A549 (cell line): ENCODE results near the gene AGA. TPM values are rescaled to one million over a fixed set of nuclear protein-coding genes. Genes with fewer than 3 reads are reported as not detected.
A peak's percentile ranks its signal among the peaks of the same experiment; 100 is the strongest.

Experiments used
- ATAC-seq, 2 experiments: fragments of 200-7000 bp in 1 of 2; fragments of >200 bp in 1 of 2; cut with Nextera tagmentation in 1 of 2; cut with Tn5 transposase in 1 of 2; 3 replicates each; pipeline versions ENCODE4 v1.8.0 to v1.9.1; 2018 to 2020; ENCODE audit warnings: mild to moderate bottlenecking in 1 of 2, moderate library complexity in 1 of 2
- CTCF ChIA-PET: fragments of 300-600 bp; sonication (Branson Sonifier 250); formaldehyde crosslinking; extraction: SDS; loops from one replicate; lab custom pipeline; 2021; ENCODE audit warnings: antibody characterized with exemption, inconsistent platforms; lab: Yijun Ruan, JAX
- POLR2A ChIA-PET: fragments of 350-600 bp; formaldehyde crosslinking; extraction: SDS; loops from one replicate; lab custom pipeline; 2021; ENCODE audit warnings: antibody characterized with exemption, inconsistent platforms; lab: Yijun Ruan, JAX
- DNase-seq, 2 experiments: peaks; one replicate each; pipeline versions ENCODE4 v3.0.0 to v3.0.0-alpha.2; 2011 to 2016; ENCODE audit warnings: low read depth in 1 of 2, low spot score in 1 of 2
- FAIRE-seq: peaks from 2 replicates; lab custom pipeline; 2011; peaks lifted over from hg19 to GRCh38; lab: Jason Lieb, UNC
- H3K27ac ChIP-seq, 2 experiments: fragments of >200 bp; sonication (Bioruptor Twin); formaldehyde crosslinking; 3 replicates each; pipeline ENCODE4 v1.5.1; 2016 to 2017
- H3K4me1 ChIP-seq: fragments of >200 bp; sonication (Bioruptor Twin); formaldehyde crosslinking; 3 replicates; pipeline ENCODE4 v1.6.1; 2016
- H3K4me2 ChIP-seq: fragments of >200 bp; sonication (Bioruptor Twin); formaldehyde crosslinking; 3 replicates; pipeline ENCODE4 v1.6.1; 2016
- H3K4me3 ChIP-seq: fragments of >200 bp; sonication (Bioruptor Twin); formaldehyde crosslinking; 3 replicates; pipeline ENCODE4 v1.5.1; 2016
- H3K9me3 ChIP-seq: fragments of >200 bp; sonication (Bioruptor Twin); formaldehyde crosslinking; 3 replicates; pipeline ENCODE4 v1.6.1; 2016
- CBX2 ChIP-seq: fragments of 200-600 bp; sonication (generic); IDR thresholded peaks from 2 replicates; pipeline ENCODE4 v1.6.1; 2016; ENCODE audit warnings: low read depth, mild to moderate bottlenecking, borderline replicate concordance
- EHMT2 ChIP-seq: fragments of 200-600 bp; sonication (generic); IDR thresholded peaks from 2 replicates; pipeline ENCODE4 v1.6.1; 2016; ENCODE audit warnings: antibody characterized with exemption, low read depth, mild to moderate bottlenecking, moderate library complexity
- EP300 ChIP-seq, 2 experiments: fragments of >200 bp; sonication (Bioruptor Twin); formaldehyde crosslinking; IDR thresholded peaks; 2 replicates in 1 of 2; 3 replicates in 1 of 2; pipeline ENCODE4 v1.6.1; 2016 to 2017
- FOSL2 ChIP-seq, 2 experiments: fragments of 450-650 bp in 1 of 2; fragments of >200 bp in 1 of 2; sonication (Bioruptor Twin) in 1 of 2; formaldehyde crosslinking; IDR thresholded peaks; 2 replicates each; pipeline versions ENCODE4 v1.5.0 to v1.6.1; 2016 to 2020; ENCODE audit warnings: mild to moderate bottlenecking in 1 of 2, moderate library complexity in 1 of 2
- HDAC2 ChIP-seq: fragments of 200-600 bp; sonication (generic); IDR thresholded peaks from 2 replicates; pipeline ENCODE4 v1.6.1; 2016
- HES2 ChIP-seq: fragments of >200 bp; sonication (Bioruptor Twin); formaldehyde crosslinking; IDR thresholded peaks from 2 replicates; pipeline ENCODE4 v1.6.1; 2016
- HEYL ChIP-seq: fragments of 250-450 bp; sonication (Bioruptor Pico); IDR thresholded peaks from 2 replicates; pipeline ENCODE4 v1.8.0; 2021; ENCODE audit warnings: mild to moderate bottlenecking, moderate library complexity
- HOXA7 ChIP-seq: fragments of 250-450 bp; sonication (Bioruptor Pico); IDR thresholded peaks from 2 replicates; pipeline ENCODE4 v1.5.0; 2020; ENCODE audit warnings: mild to moderate bottlenecking, moderate library complexity
- HOXB5 ChIP-seq: fragments of 250-450 bp; sonication (Bioruptor Pico); IDR thresholded peaks from 2 replicates; pipeline ENCODE4 v1.5.0; 2020; ENCODE audit warnings: mild to moderate bottlenecking, moderate library complexity
- JUN ChIP-seq, 2 experiments: fragments of >200 bp; sonication (Bioruptor Twin); formaldehyde crosslinking; IDR thresholded peaks; 2 replicates in 1 of 2; 3 replicates in 1 of 2; pipeline ENCODE4 v1.6.1; 2016 to 2017
- KDM1A ChIP-seq: fragments of 200-600 bp; sonication (generic); IDR thresholded peaks from 2 replicates; pipeline ENCODE4 v1.6.1; 2016; ENCODE audit warnings: low read depth, mild to moderate bottlenecking
- MAFK ChIP-seq: fragments of 450-650 bp; IDR thresholded peaks from 2 replicates; pipeline ENCODE4 v1.6.1; 2014; ENCODE audit not compliant: partially characterized antibody
- POLR2A ChIP-seq: IDR thresholded peaks from 2 replicates; pipeline ENCODE4 v1.6.1; 2012; ENCODE audit warnings: mild to moderate bottlenecking, low read length
- POLR2AphosphoS2 ChIP-seq: conservative IDR thresholded peaks from 2 replicates; pipeline ENCODE4 v1.6.1; 2012; ENCODE audit warnings: low read length, improper control_type of control experiment, inconsistent platforms
- RARB ChIP-seq: fragments of 250-450 bp; sonication (Bioruptor Pico); IDR thresholded peaks from 2 replicates; pipeline ENCODE4 v1.8.0; 2021; ENCODE audit warnings: mild to moderate bottlenecking, moderate library complexity
- REST ChIP-seq: fragments of 200-600 bp; sonication (generic); IDR thresholded peaks from 2 replicates; pipeline ENCODE4 v1.6.1; 2016; ENCODE audit warnings: antibody characterized with exemption, mild to moderate bottlenecking, moderate library complexity
- SMC3 ChIP-seq: fragments of >200 bp; sonication (Bioruptor Twin); formaldehyde crosslinking; IDR thresholded peaks from 3 replicates; pipeline ENCODE4 v1.6.1; 2018; ENCODE audit warnings: inconsistent platforms
- SREBF2 ChIP-seq: fragments of 450-650 bp; IDR thresholded peaks from 2 replicates; pipeline ENCODE4 v1.6.1; 2014; ENCODE audit warnings: mild to moderate bottlenecking, moderate library complexity
- TP53 ChIP-seq: fragments of 250-450 bp; sonication (Bioruptor Pico); IDR thresholded peaks from 2 replicates; pipeline ENCODE4 v1.5.0; 2021; ENCODE audit warnings: mild to moderate bottlenecking, moderate library complexity
- ZC3H11A ChIP-seq: fragments of 450-650 bp; IDR thresholded peaks from 2 replicates; pipeline ENCODE4 v1.6.1; 2014; ENCODE audit warnings: antibody characterized with exemption, mild to moderate bottlenecking
- ZFP36 ChIP-seq: fragments of 450-650 bp; IDR thresholded peaks from 2 replicates; pipeline ENCODE4 v1.6.1; 2014; ENCODE audit warnings: borderline replicate concordance; ENCODE audit not compliant: partially characterized antibody
- WGBS: methylation state at CpG from one replicate; pipeline ENCODE4 v1.1.6; 2017; ENCODE audit errors: missing lambda C conversion rate; 5-methylcytosine and 5-hydroxymethylcytosine counted together
- polyA plus RNA-seq, 4 experiments: library from polyadenylated mRNA; depleted of rRNA in 3 of 4; stranded (reverse); fragments of >200 nt; fragmentation: RNase III in 1 of 4; extraction: RNeasy Plus Mini Kit Qiagen cat#74134 plus additional on column Dnase treatment in 1 of 4; gene quantifications; 2 replicates in 3 of 4; 3 replicates in 1 of 4; pipeline ENCODE4 v1.2.3, GENCODE V29; 2011 to 2017
- TF ChIP-seq, protein P1 (sequence below): fragments of 450-650 bp; IDR thresholded peaks from 2 replicates; pipeline ENCODE4 v1.6.1; 2014; ENCODE audit warnings: antibody characterized with exemption

Gene AGA
- polyA plus RNA-seq, 2 of the 4 experiments (the other 2 are of a cell fraction): 25.1 to 44.0 TPM

- POLR2A ChIA-PET: no interaction called here
- CTCF ChIA-PET: interaction anchor here (0.9 to 1.0 kb wide), 2 partner anchors 21 to 70 kb away, joined by 3 read pairs; no protein-coding TSS in a partner anchor
- H3K4me3 ChIP-seq: no peak overlapping the region
- DNase-seq (no peak), ATAC-seq (no peak), FAIRE-seq (no peak)
- no peak overlapping the region for H3K4me2 ChIP-seq
- no peaks in the 10 kb centered on the region for H3K4me1 ChIP-seq
- no peak for TF ChIP-seq SMC3
- no peak for TF ChIP-seq JUN (IDR thresholded peaks at IDR 0.05)
- TF ChIP-seq, protein P1, sequence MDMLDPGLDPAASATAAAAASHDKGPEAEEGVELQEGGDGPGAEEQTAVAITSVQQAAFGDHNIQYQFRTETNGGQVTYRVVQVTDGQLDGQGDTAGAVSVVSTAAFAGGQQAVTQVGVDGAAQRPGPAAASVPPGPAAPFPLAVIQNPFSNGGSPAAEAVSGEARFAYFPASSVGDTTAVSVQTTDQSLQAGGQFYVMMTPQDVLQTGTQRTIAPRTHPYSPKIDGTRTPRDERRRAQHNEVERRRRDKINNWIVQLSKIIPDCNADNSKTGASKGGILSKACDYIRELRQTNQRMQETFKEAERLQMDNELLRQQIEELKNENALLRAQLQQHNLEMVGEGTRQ: no peak
- no peak for TF ChIP-seq REST
- TF ChIP-seq CBX2: no peak
- TF ChIP-seq ZFP36: no peak
- TF ChIP-seq POLR2A: no peak
- no peak for TF ChIP-seq HES2
- TF ChIP-seq HOXB5 (CRISPR knock-in tag): no peak
- no peaks in the 10 kb centered on the region for H3K9me3 ChIP-seq
- WGBS: 86% methylated on average over 23 of the region's 25 CpGs
- H3K27ac ChIP-seq: no peak overlapping the region
Measured at GRCh38 chr4:177408023-177408422, 34.2 kb downstream of the AGA start.

DNA sequence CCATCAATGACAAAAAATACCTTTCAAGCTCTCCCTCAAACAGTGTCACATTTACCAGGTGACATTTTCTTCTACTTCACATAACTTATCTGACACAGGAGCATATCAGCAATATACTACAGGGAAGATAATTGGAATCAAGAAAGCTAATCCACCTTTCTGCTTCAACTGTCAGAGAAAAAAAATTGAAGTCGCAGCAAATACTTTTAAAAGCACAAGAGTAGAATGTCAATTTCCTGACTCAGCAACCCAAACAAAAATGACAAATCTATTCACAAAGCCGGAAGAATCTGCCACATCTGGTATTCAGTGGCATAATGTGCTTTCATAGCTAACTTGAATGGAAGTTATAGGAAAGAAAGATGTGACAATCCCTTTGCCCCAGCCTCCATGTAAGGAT is 36.7 kb downstream of the AGA start:
- H3K9me3 ChIP-seq: no peaks in the 10 kb centered on the region
- no peaks in the 10 kb centered on the region for H3K4me1 ChIP-seq
- 77% methylated on average over 2 of the region's 2 CpGs for WGBS
- DNase-seq (no peak), ATAC-seq (no peak), FAIRE-seq (no peak)
- POLR2A ChIA-PET: no interaction called here
- H3K27ac ChIP-seq: no peak overlapping the region
- CTCF ChIA-PET: no interaction called here
- no peak overlapping the region for H3K4me3 ChIP-seq
- no peak overlapping the region for H3K4me2 ChIP-seq
- no peak for TF ChIP-seq TP53 (CRISPR knock-in tag)
- TF ChIP-seq POLR2AphosphoS2: no peak
- peak; percentile 22 for TF ChIP-seq MAFK
- TF ChIP-seq HEYL (CRISPR knock-in tag): no peak
- TF ChIP-seq, protein P1: no peak
- TF ChIP-seq FOSL2 (IDR thresholded peaks at IDR 0.05): no peak
- no peak for TF ChIP-seq FOSL2 (CRISPR knock-in tag; IDR thresholded peaks at IDR 0.05)
- no peak for TF ChIP-seq EHMT2
- no peak for TF ChIP-seq KDM1A

DNA sequence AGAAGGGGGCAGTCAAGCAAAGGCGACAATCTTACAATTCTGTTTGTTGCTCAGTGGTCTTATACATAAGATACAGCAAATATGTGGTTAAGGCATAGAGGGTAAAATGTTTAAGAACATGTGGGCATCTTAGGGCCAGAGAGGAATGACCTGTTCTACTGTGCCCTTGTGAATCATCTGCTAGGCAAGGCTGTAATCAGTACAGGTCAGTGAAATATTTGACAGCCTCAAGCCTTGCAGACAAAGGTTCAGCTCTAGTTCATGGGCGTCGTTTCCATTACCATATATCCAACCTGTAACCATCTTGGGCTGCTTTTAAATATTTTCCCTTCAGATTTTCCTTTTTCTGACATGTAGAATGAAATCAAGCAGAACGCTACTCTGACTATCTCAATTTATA is 37.3 kb downstream of the AGA start:
- no peak for DNase-seq
- Histone ChIP-seq H3K4me2 (no peak overlapping the region), H3K9me3 (no peaks in the 10 kb centered on the region), H3K27ac (no peak overlapping the region), H3K4me1 (no peaks in the 10 kb centered on the region), H3K4me3 (no peak overlapping the region)
- POLR2A ChIA-PET: no interaction called here
- ATAC-seq: no peak
- no peak for FAIRE-seq
- 74% methylated on average over 4 of the region's 4 CpGs for WGBS
- no peak for TF ChIP-seq HEYL (CRISPR knock-in tag)
- no peak for TF ChIP-seq SREBF2
- TF ChIP-seq HDAC2: no peak
- no peak for TF ChIP-seq HOXA7 (CRISPR knock-in tag)
- no peak for TF ChIP-seq RARB (CRISPR knock-in tag)
- TF ChIP-seq HES2: no peak
- TF ChIP-seq ZC3H11A: no peak
- TF ChIP-seq EP300 (IDR thresholded peaks at IDR 0.05): no peak
- CTCF ChIA-PET: no interaction called here
